DND-41 (cell line): ENCODE data around the gene LYPD3.

Experiments
- CTCF ChIP-seq: IDR thresholded peaks from 2 replicates; pipeline ENCODE4 v1.5.1; 2012; ENCODE audit warnings: borderline replicate concordance, low read length, moderate library complexity, mild to moderate bottlenecking; ENCODE audit not compliant: poor library complexity, severe bottlenecking; ENCODE audit errors: extremely low read depth
- EZH2 ChIP-seq: IDR thresholded peaks from 3 replicates; pipeline ENCODE4 v1.6.1; 2012; ENCODE audit warnings: borderline replicate concordance, low read depth, mild to moderate bottlenecking, moderate library complexity, low read length, inconsistent platforms; ENCODE audit not compliant: severe bottlenecking

- TF ChIP-seq EZH2 (no peak), CTCF (peak; percentile 45)
Measured at GRCh38 chr19:43430142-43430710, 35.2 kb downstream of the LYPD3 start.
